ENCODE results near the gene TMEM250.

The TMEM250 gene

GRCh38 chr9:136074706-136075105, 44.0 kb downstream of the TMEM250 start:
- Histone ChIP-seq H3K27ac (ENCODE audit: low read depth, low read length, poor library complexity, severe bottlenecking) (no peak overlapping the region), H3K79me2 (ENCODE audit: insufficient read depth, low read length) (no peaks in the 10 kb centered on the region), H3K9me2 (ENCODE audit: low read depth, low read length) (no peaks in the 10 kb centered on the region), H3K9me3 (ENCODE audit: low read length) (peaks cover 2% of the 10 kb centered on the region; the same call in 1 of the 2 replicates), H3K9ac (ENCODE audit: low read length) (no peak overlapping the region), H3K4me2 (ENCODE audit: low read length) (no peak overlapping the region), H2AFZ (ENCODE audit: low read length) (no peak overlapping the region), H4K20me1 (ENCODE audit: insufficient read depth, low read length) (no peaks in the 10 kb centered on the region), H3K4me3 (ENCODE audit: low read depth, low read length, poor library complexity, severe bottlenecking) (no peak overlapping the region), H3K36me3 (ENCODE audit: insufficient read depth, low read length) (no peaks in the 10 kb centered on the region), H3K4me1 (ENCODE audit: insufficient read depth, low read length, severe bottlenecking) (no peaks in the 10 kb centered on the region), H3K27me3 (ENCODE audit: insufficient read depth, low read length) (peaks cover 2% of the 10 kb centered on the region; the same call in 1 of the 2 replicates), H3F3A (ENCODE audit: insufficient read depth, low read length) (no peaks in the 10 kb centered on the region)
- no peak for TF ChIP-seq CTCF (IDR thresholded peaks at IDR 0.05; ENCODE audit: low read length)
- TF ChIP-seq EZH2 (IDR thresholded peaks at IDR 0.05; ENCODE audit: borderline replicate concordance, low read length), result no peak

Data from OCI-LY1 (cell line).